ENCODE data around the gene CYP3A5. TPM values are rescaled to one million over a fixed set of nuclear protein-coding genes. Genes with fewer than 3 reads are reported as not detected.
"Not testable (repeated sequence)": the region's sequence is repeated elsewhere in the genome, so short reads cannot be mapped to it uniquely, and the experiment has no call there.

CYP3A5 gene
- total RNA-seq, 1 donor from 2014 or later = 0.43 TPM

GRCh38 chr7:99672573-99672972, 7.2 kb downstream of the CYP3A5 start:
- H3K27me3 ChIP-seq = no peaks in the 10 kb centered on the region
- no peak overlapping the region for H3K27ac ChIP-seq
- no peak for DNase-seq (ENCODE audit: low spot score in 2 of 2)
- intact Hi-C loops (cut with DNase I) = no loop called here
- no peak overlapping the region for H3K4me3 ChIP-seq
- H3K4me1 ChIP-seq = no peaks in the 10 kb centered on the region
- H3K36me3 ChIP-seq = no peaks in the 10 kb centered on the region
- H3K9me3 ChIP-seq = no peaks in the 10 kb centered on the region
- TF ChIP-seq, protein P1, sequence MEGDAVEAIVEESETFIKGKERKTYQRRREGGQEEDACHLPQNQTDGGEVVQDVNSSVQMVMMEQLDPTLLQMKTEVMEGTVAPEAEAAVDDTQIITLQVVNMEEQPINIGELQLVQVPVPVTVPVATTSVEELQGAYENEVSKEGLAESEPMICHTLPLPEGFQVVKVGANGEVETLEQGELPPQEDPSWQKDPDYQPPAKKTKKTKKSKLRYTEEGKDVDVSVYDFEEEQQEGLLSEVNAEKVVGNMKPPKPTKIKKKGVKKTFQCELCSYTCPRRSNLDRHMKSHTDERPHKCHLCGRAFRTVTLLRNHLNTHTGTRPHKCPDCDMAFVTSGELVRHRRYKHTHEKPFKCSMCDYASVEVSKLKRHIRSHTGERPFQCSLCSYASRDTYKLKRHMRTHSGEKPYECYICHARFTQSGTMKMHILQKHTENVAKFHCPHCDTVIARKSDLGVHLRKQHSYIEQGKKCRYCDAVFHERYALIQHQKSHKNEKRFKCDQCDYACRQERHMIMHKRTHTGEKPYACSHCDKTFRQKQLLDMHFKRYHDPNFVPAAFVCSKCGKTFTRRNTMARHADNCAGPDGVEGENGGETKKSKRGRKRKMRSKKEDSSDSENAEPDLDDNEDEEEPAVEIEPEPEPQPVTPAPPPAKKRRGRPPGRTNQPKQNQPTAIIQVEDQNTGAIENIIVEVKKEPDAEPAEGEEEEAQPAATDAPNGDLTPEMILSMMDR (IDR thresholded peaks at IDR 0.05) = no peak

- Histone ChIP-seq H3K9me3 (no peaks in the 10 kb centered on the region), H3K4me3 (no peak overlapping the region), H3K36me3 (no peaks in the 10 kb centered on the region), H3K4me1 (no peaks in the 10 kb centered on the region), H3K27ac (no peak overlapping the region), H3K27me3 (no peaks in the 10 kb centered on the region)
- no peak for DNase-seq (ENCODE audit: low spot score in 2 of 2)
- TF ChIP-seq, protein P1 (IDR thresholded peaks at IDR 0.05) = no peak
- intact Hi-C loops (cut with DNase I) = no loop called here
Observed at GRCh38 chr7:99669782-99670181, 10.0 kb downstream of the CYP3A5 start.

DNA sequence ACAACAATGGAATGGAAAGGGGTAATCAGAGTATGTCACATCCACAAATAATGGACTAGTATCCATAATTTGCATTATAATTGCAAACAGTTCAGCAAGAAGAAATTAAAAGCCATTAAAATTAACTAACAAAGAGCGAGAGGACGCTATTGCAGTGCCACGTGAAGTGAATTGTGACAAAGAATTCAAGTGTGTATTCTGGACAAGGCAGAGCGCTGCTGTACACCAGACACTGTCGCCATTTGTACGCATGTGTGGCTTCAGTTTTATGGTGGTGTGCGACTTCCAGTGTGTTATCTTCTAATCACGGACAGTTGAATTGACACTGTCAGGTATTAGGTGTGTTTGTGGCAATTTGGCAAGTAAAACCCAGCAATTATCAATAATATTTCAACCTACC, 11.3 kb downstream of the CYP3A5 start:
- Histone ChIP-seq H3K4me3 (no peak overlapping the region), H3K4me1 (no peaks in the 10 kb centered on the region), H3K36me3 (no peaks in the 10 kb centered on the region), H3K27ac (no peak overlapping the region), H3K27me3 (no peaks in the 10 kb centered on the region), H3K9me3 (no peaks in the 10 kb centered on the region)
- DNase-seq (ENCODE audit: low spot score in 2 of 2) = no peak
- intact Hi-C loops (cut with DNase I) = no loop called here
- TF ChIP-seq, protein P1 (IDR thresholded peaks at IDR 0.05) = no peak

DNA sequence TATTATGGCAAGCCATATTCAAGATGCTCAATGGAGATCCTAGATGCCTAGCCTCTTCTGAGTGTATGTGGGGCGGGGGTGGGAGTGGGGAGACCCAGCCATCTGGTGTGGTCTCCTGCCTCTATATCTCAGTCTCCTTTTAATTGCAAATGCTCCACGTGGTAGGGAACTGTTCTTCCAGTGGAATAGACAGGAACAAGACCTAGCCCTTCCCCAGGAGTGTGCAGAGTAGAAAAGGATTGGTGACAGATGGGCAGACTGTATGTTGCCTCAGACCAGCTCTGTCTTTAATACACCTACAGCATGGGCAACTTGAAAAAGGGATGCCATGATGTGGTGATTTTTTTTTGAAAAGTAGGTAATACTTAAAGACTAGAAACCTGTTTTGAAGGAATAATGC, 12.6 kb downstream of the CYP3A5 start:
- Histone ChIP-seq H3K4me1 (no peaks in the 10 kb centered on the region), H3K27ac (no peak overlapping the region)

DNA sequence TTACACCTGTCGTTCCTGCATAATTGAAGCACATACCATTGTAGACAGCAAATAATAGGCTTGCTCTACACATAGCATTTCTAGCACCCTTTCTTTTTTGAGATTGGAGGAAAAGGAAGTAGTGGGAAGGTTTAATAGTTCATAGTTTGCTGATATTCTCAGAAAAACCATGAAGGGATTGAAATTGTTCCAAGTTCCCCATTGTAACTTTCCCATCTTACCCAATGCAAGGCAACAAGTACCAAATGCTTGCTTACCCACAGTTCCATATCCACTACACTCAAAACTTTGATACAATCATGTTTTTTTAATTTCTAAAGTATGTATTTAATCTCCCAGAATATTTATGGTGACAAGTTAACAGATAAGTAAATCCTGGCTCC, 13.8 kb downstream of the CYP3A5 start:
- Histone ChIP-seq H3K4me3 (no peak overlapping the region), H3K36me3 (no peaks in the 10 kb centered on the region), H3K4me1 (no peaks in the 10 kb centered on the region), H3K27ac (no peak overlapping the region), H3K27me3 (no peaks in the 10 kb centered on the region), H3K9me3 (no peaks in the 10 kb centered on the region)
- TF ChIP-seq, protein P1 (IDR thresholded peaks at IDR 0.05) = no peak
- no peak for DNase-seq (ENCODE audit: low spot score in 2 of 2)
- intact Hi-C loops (cut with DNase I) = no loop called here

More for the DNA sequence above, 12.6 kb downstream of the CYP3A5 start:
- Histone ChIP-seq H3K36me3 (no peaks in the 10 kb centered on the region), H3K27me3 (no peaks in the 10 kb centered on the region), H3K4me3 (no peak overlapping the region), H3K9me3 (no peaks in the 10 kb centered on the region)
- TF ChIP-seq, protein P1 (IDR thresholded peaks at IDR 0.05) = no peak
- intact Hi-C loops (cut with DNase I) = no loop called here
- DNase-seq (ENCODE audit: low spot score in 2 of 2) = no peak

DNA sequence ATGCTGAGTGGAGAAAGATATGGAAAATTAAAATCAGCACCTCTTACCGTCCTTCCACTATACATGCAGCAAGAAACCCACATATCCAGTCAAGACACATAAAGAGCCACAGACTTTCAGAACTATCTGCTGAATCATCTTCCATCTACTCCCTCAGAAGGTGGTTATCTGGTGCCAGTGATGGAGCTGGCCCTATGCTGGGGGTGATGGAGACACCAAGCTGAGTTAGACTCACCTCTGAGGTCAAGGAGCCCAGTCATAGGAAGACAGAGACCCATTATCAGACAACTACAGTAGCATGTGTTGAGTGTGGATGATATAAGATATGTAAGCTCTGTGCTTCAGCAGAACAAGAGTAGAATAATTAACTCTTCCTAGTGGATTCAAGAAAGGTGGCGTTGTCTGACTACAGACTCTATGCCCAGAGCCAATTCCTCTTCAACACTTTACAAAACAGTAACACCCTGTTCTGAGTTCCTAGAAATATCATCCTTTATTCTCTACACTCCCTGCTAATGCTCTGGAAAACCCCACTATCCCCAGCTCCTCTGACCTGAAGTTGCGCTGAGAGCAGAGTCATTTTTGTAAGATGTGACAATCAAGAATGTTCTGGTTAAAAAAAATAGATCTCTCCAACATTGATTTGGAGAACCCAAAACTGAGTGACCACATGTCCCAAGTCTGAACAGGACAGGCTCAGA, 14.3 kb downstream of the CYP3A5 start:
- H3K4me3 ChIP-seq = no peak overlapping the region
- H3K4me1 ChIP-seq = no peaks in the 10 kb centered on the region
- intact Hi-C loops (cut with DNase I) = no loop called here
- H3K36me3 ChIP-seq = no peaks in the 10 kb centered on the region
- TF ChIP-seq, protein P1 (IDR thresholded peaks at IDR 0.05) = no peak
- DNase-seq (ENCODE audit: low spot score in 2 of 2) = no peak
- H3K9me3 ChIP-seq = no peaks in the 10 kb centered on the region
- no peak overlapping the region for H3K27ac ChIP-seq
- H3K27me3 ChIP-seq = no peaks in the 10 kb centered on the region

- H3K4me1 ChIP-seq; H3K4me3 ChIP-seq; intact Hi-C loops (cut with DNase I); H3K27me3 ChIP-seq; H3K9me3 ChIP-seq; H3K27ac ChIP-seq; H3K36me3 ChIP-seq; DNase-seq (ENCODE audit: low spot score in 2 of 2): not testable (repeated sequence)
Observed at GRCh38 chr7:99657879-99658278, 21.9 kb downstream of the CYP3A5 start.

- H3K4me1 ChIP-seq; H3K27ac ChIP-seq; H3K4me3 ChIP-seq; H3K36me3 ChIP-seq; intact Hi-C loops (cut with DNase I); DNase-seq (ENCODE audit: low spot score in 2 of 2); H3K27me3 ChIP-seq; H3K9me3 ChIP-seq: not testable (repeated sequence)
Observed at GRCh38 chr7:99654626-99655025, 25.2 kb downstream of the CYP3A5 start.

Data from ascending aorta (tissue), 2 donors.